GM19025 (cell line): ENCODE results near the gene LAPTM4A.

Experiments
- ATAC-seq: cut with Tn5 transposase; IDR thresholded peaks from one replicate; pipeline ENCODE4 v1.9.1; 2021; ENCODE audit warnings: mild to moderate bottlenecking, low read depth, moderate library complexity; ENCODE audit not compliant: unreplicated experiment

LAPTM4A gene

GRCh38 chr2:20025065-20025786, 26.2 kb downstream of the LAPTM4A start:
- no peak for ATAC-seq

- no peak for ATAC-seq
Observed at GRCh38 chr2:20023688-20024087, 27.7 kb downstream of the LAPTM4A start.

- ATAC-seq: no peak
Observed at GRCh38 chr2:20021405-20022009, 29.9 kb downstream of the LAPTM4A start.

GRCh38 chr2:20019747-20020146, 31.7 kb downstream of the LAPTM4A start:
- no peak for ATAC-seq

- ATAC-seq: no peak
Observed at GRCh38 chr2:20018601-20019152, 32.8 kb downstream of the LAPTM4A start.

- no peak for ATAC-seq
Observed at GRCh38 chr2:20016346-20016745, 35.1 kb downstream of the LAPTM4A start.

- ATAC-seq: no peak
Observed at GRCh38 chr2:20015482-20016083, 35.8 kb downstream of the LAPTM4A start.

GRCh38 chr2:20013126-20013849, 38.1 kb downstream of the LAPTM4A start:
- ATAC-seq: no peak

GRCh38 chr2:20012282-20013125, 38.9 kb downstream of the LAPTM4A start, which contains the start of gene MATN3:
TSS of gene MATN3 (minus strand) at chr2:20012668. CDS start at chr2:20012631, 37 bp downstream.
- no peak for ATAC-seq

GRCh38 chr2:20012032-20012281, 39.5 kb downstream of the LAPTM4A start:
- ATAC-seq: no peak

GRCh38 chr2:20011276-20012031, 40.0 kb downstream of the LAPTM4A start:
- ATAC-seq: no peak

- no peak for ATAC-seq
Observed at GRCh38 chr2:20008703-20009102, 42.7 kb downstream of the LAPTM4A start.

GRCh38 chr2:20005891-20006470, 45.4 kb downstream of the LAPTM4A start:
- no peak for ATAC-seq

GRCh38 chr2:20005067-20005627, 46.3 kb downstream of the LAPTM4A start:
- no peak for ATAC-seq

GRCh38 chr2:20001361-20001863, 50.0 kb downstream of the LAPTM4A start:
- no peak for ATAC-seq

- no peak for ATAC-seq
Observed at GRCh38 chr2:19993731-19994130, 57.7 kb downstream of the LAPTM4A start.

GRCh38 chr2:19991895-19992294, 59.5 kb downstream of the LAPTM4A start:
- no peak for ATAC-seq

- ATAC-seq: no peak
Observed at GRCh38 chr2:19990416-19990728, 61.1 kb downstream of the LAPTM4A start.
